HepG2 (cell line): ENCODE data around the gene RASA1. TPM values are rescaled to one million over a fixed set of nuclear protein-coding genes. Genes with fewer than 3 reads are reported as not detected.
A peak's percentile ranks its signal among the peaks of the same experiment; 100 is the strongest.

Experiments
- E2F5 ChIP-seq: sonication (generic); formaldehyde crosslinking; conservative IDR thresholded peaks from 2 replicates; pipeline ENCODE4 v1.4.0; 2020; ENCODE audit warnings: missing genetic modification reagents
- FOXC1 ChIP-seq: sonication (generic); formaldehyde crosslinking; IDR thresholded peaks from 2 replicates; pipeline ENCODE4 v1.8.0; 2022; ENCODE audit warnings: mild to moderate bottlenecking, missing genetic modification reagents, borderline replicate concordance
- FOXO1 ChIP-seq: sonication (generic); formaldehyde crosslinking; IDR thresholded peaks from 2 replicates; pipeline ENCODE4 v1.4.0; 2020; ENCODE audit warnings: missing genetic modification reagents
- GATAD2A ChIP-seq: IDR thresholded peaks from 2 replicates; pipeline ENCODE4 v1.6.1; 2016
- GLI4 ChIP-seq: sonication (generic); formaldehyde crosslinking; IDR thresholded peaks from 2 replicates; pipeline ENCODE4 v1.5.1; 2020; ENCODE audit warnings: missing genetic modification reagents, mild to moderate bottlenecking, moderate library complexity, borderline replicate concordance
- IRF1 ChIP-seq: sonication (generic); formaldehyde crosslinking; IDR thresholded peaks from 2 replicates; pipeline ENCODE4 v1.4.0; 2020; ENCODE audit warnings: low read depth, mild to moderate bottlenecking, missing genetic modification reagents
- KAT7 ChIP-seq: IDR thresholded peaks from 2 replicates; pipeline ENCODE4 v1.6.1; 2018; ENCODE audit warnings: borderline replicate concordance, missing compliant biosample characterization
- MED1 ChIP-seq: sonication (generic); formaldehyde crosslinking; IDR thresholded peaks from 2 replicates; pipeline ENCODE4 v1.4.0; 2020; ENCODE audit warnings: missing genetic modification reagents
- MLLT10 ChIP-seq: sonication (generic); formaldehyde crosslinking; IDR thresholded peaks from 2 replicates; pipeline ENCODE4 v1.4.0; 2020; ENCODE audit warnings: missing genetic modification reagents
- NFAT5 ChIP-seq: sonication (generic); formaldehyde crosslinking; IDR thresholded peaks from 2 replicates; pipeline ENCODE4 v1.4.0; 2020; ENCODE audit warnings: missing genetic modification reagents
- NFRKB ChIP-seq: fragments of 450-650 bp; IDR thresholded peaks from 2 replicates; pipeline ENCODE4 v1.6.1; 2017
- POLR2A ChIP-seq, 2 experiments: IDR thresholded peaks; 2 replicates each; pipeline ENCODE4 v1.6.1; 2011; ENCODE audit warnings: low read depth in 2 of 2, low read length in 2 of 2, mild to moderate bottlenecking in 1 of 2, moderate library complexity in 1 of 2; ENCODE audit not compliant: insufficient read depth in 1 of 2
- SP5 ChIP-seq: IDR thresholded peaks from 2 replicates; pipeline ENCODE4 v1.6.1; 2016; ENCODE audit warnings: low read depth, borderline replicate concordance
- TCF7 ChIP-seq: sonication (generic); IDR thresholded peaks from 2 replicates; pipeline ENCODE4 v1.6.1; 2016; ENCODE audit warnings: antibody characterized with exemption, low read depth
- ZNF331 ChIP-seq: sonication (generic); formaldehyde crosslinking; IDR thresholded peaks from 2 replicates; pipeline ENCODE4 v1.4.0; 2020; ENCODE audit warnings: missing genetic modification reagents
- ZNF460 ChIP-seq: sonication (generic); formaldehyde crosslinking; IDR thresholded peaks from 2 replicates; pipeline ENCODE4 v1.5.1; 2020; ENCODE audit warnings: missing genetic modification reagents, mild to moderate bottlenecking, borderline replicate concordance
- ZNF501 ChIP-seq: sonication (generic); formaldehyde crosslinking; IDR thresholded peaks from 2 replicates; pipeline ENCODE4 v1.5.1; 2020; ENCODE audit warnings: mild to moderate bottlenecking, moderate library complexity, missing genetic modification reagents
- polyA plus RNA-seq, 8 experiments: library from polyadenylated mRNA; depleted of rRNA in 3 of 8; stranded (reverse) in 7 of 8; unstranded in 1 of 8; fragments of >200 nt; fragmentation: Illumina TruSeq in 4 of 8; extraction: Trizol in 4 of 8; gene quantifications; 2 replicates each; pipeline versions ENCODE4 v1.2.1 to v1.2.3, GENCODE V29; 2011 to 2016; ENCODE audit warnings: low read depth in 4 of 8, missing spikeins in 1 of 8, mixed read lengths in 1 of 8; ENCODE audit not compliant: insufficient read depth in 1 of 8
- total RNA-seq, 5 experiments: library from RNA; depleted of rRNA; stranded (reverse); fragments of >200 nt; fragmentation: Illumina TruSeq; extraction: Trizol; gene quantifications; 2 replicates each; pipeline ENCODE4 v1.2.3, GENCODE V29; 2016; ENCODE audit warnings: low read depth in 1 of 5
- TF ChIP-seq, protein P1 (sequence below): sonication (generic); formaldehyde crosslinking; IDR thresholded peaks from 2 replicates; pipeline ENCODE4 v1.4.0; 2020; ENCODE audit warnings: missing genetic modification reagents
- TF ChIP-seq, protein P2 (sequence below): sonication (generic); formaldehyde crosslinking; IDR thresholded peaks from 2 replicates; pipeline ENCODE4 v1.5.0; 2020; ENCODE audit warnings: missing genetic modification reagents, mild to moderate bottlenecking, borderline replicate concordance
- TF ChIP-seq, protein P3 (sequence below): sonication (generic); formaldehyde crosslinking; IDR thresholded peaks from 2 replicates; pipeline ENCODE4 v1.4.0; 2020; ENCODE audit warnings: missing genetic modification reagents
- TF ChIP-seq, protein P4 (sequence below): sonication (generic); IDR thresholded peaks from 2 replicates; pipeline ENCODE4 v1.6.1; 2016; ENCODE audit warnings: low read depth, borderline replicate concordance

Gene RASA1
- total and polyA plus RNA-seq, 2 of the 13 experiments (the other 11 are each of a cell fraction or from before 2014, with no cell fraction given) = 19.5 to 20.5 TPM

GRCh38 chr5:87267574-87268125 is at the start of gene RASA1 (continued):
- TF ChIP-seq, protein P1, sequence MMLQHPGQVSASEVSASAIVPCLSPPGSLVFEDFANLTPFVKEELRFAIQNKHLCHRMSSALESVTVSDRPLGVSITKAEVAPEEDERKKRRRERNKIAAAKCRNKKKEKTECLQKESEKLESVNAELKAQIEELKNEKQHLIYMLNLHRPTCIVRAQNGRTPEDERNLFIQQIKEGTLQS (CRISPR knock-in tag) = no peak
- TF ChIP-seq NFAT5 (CRISPR knock-in tag) = no peak
- TF ChIP-seq IRF1 = no peak
- TF ChIP-seq, protein P2, sequence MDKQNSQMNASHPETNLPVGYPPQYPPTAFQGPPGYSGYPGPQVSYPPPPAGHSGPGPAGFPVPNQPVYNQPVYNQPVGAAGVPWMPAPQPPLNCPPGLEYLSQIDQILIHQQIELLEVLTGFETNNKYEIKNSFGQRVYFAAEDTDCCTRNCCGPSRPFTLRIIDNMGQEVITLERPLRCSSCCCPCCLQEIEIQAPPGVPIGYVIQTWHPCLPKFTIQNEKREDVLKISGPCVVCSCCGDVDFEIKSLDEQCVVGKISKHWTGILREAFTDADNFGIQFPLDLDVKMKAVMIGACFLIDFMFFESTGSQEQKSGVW (CRISPR knock-in tag) = no peak; the same call in 1 of the 2 replicates
- no peak for TF ChIP-seq MLLT10 (CRISPR knock-in tag)
- TF ChIP-seq NFRKB = no peak
- TF ChIP-seq MED1 = peak; percentile 42; the same call in 1 of the 2 replicates
- TF ChIP-seq POLR2A (IDR thresholded peaks at IDR 0.05; ENCODE audit: insufficient read depth in 1 of 2, low read depth in 2 of 2, low read length in 2 of 2) = peak; percentile 73 to 92; a peak in 3 of 4 replicates
- 0 out of 2 replicates have a peak, but pooled peaks have one; percentile 53 for TF ChIP-seq KAT7
- TF ChIP-seq GATAD2A (CRISPR knock-in tag) = peak; percentile 73
- TF ChIP-seq ZNF501 = peak; percentile 77
- no peak for TF ChIP-seq E2F5 (CRISPR knock-in tag)
- no peak for TF ChIP-seq TCF7
- TF ChIP-seq ZNF331 (CRISPR knock-in tag) = peak; percentile 77
- TF ChIP-seq SP5 (CRISPR knock-in tag) = peak; percentile 54; the same call in 1 of the 2 replicates
- TF ChIP-seq, protein P3, sequence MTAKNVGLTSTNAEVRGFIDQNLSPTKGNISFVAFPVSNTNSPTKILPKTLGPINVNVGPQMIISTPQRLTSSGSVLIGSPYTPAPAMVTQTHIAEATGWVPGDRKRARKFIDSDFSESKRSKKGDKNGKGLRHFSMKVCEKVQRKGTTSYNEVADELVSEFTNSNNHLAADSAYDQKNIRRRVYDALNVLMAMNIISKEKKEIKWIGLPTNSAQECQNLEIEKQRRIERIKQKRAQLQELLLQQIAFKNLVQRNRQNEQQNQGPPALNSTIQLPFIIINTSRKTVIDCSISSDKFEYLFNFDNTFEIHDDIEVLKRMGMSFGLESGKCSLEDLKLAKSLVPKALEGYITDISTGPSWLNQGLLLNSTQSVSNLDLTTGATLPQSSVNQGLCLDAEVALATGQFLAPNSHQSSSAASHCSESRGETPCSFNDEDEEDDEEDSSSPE = peak; percentile 73
- TF ChIP-seq FOXO1 = no peak
- TF ChIP-seq, protein P4, sequence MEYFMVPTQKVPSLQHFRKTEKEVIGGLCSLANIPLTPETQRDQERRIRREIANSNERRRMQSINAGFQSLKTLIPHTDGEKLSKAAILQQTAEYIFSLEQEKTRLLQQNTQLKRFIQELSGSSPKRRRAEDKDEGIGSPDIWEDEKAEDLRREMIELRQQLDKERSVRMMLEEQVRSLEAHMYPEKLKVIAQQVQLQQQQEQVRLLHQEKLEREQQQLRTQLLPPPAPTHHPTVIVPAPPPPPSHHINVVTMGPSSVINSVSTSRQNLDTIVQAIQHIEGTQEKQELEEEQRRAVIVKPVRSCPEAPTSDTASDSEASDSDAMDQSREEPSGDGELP = no peak
- no peak for TF ChIP-seq GLI4 (CRISPR knock-in tag)
- TF ChIP-seq FOXC1 (CRISPR knock-in tag) = 0 out of 2 replicates have a peak, but pooled peaks have one; percentile 37
- TF ChIP-seq ZNF460 (CRISPR knock-in tag) = no peak
